Ecto neural progenitor cell (in vitro differentiated cells): Measurements from ENCODE around the gene KDM2B.

Experiments used
- DNase-seq: peaks from one replicate; pipeline ENCODE4 v3.0.0-alpha.2; 2018; ENCODE audit warnings: low spot score

Gene KDM2B

DNA sequence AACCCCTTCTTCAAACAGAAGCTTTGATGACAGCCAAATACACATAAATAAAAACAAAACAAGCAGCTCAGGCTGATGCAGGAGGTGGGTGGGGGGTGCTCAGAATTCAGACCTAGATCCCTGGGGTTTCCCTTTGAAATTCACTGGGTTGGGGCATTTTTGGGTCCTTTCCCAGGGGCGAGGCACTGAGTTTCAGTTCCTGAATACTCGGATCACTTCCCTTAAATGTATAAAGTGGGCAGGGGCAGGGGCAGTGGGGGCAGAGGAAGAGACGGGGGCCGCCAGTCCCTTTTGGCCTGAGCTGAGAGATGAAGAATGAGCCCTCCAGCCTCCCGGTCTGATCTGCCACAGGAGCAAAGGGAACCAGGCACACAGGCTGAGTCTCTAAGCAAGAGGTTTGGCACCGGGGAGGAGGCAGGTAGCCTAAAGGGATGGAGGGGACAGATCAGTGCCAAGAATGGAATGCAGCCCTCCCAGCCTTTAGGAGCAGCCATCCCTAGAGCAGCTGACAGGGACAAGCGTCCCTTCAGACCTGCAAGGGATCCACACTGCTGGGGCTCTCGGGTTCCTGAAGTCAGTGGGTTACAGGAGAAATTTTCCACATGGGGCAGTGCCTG is 20.3 kb downstream of the KDM2B start:
- DNase-seq: no peak

GRCh38 chr12:121558956-121559355 is 21.9 kb downstream of the KDM2B start:
- DNase-seq: no peak

DNA sequence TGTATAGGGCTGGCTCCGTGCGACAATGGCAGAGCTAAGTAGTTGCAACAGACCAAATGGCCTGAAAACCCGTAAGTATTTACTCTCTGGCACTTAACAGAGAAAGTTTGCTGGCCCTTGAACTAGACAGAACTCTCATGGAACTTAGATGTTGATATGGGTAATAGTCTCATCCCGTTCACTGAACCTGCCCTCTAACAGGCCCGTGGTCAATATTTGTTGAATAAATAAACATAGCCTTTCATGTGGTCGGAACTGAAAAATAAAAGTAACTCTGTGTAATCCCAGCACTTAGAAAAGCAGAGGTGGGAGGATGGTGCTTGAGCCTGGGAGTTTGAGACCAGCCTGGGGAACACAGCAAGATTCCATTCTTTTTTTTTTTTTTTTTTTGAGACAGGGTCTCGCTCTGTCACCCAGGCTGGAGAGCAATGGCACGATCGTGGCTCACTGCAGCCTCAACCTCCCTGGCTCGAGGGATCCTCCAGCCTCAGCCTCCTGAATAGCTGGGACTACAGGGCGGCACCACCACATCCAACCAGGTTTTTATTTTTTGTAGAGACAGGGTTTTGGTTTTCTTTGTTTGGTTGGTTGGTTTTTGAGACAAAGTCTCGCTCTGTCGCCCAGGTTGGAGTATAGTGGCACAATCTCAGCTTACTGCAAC is 29.7 kb downstream of the KDM2B start:
- no peak for DNase-seq

DNA sequence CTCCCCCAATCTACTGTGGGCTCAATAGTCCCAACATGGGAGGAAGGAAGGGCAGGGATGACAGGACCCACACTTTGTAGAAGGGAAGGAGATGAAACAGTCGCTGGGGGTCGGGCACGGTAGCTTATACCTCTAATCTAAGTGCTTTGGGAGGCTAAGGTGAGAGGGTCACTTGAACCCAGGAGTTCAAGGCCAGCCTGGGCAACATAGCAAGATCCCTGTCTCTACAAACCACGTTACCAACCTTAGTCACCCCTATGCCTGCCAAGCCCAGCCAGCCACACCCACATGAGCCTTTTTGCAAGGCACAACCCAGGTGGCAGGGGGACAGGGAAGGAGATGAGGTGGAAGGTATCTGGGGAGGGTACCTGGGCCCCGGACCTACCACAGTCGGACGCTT is 31.7 kb downstream of the KDM2B start:
- no peak for DNase-seq

DNA sequence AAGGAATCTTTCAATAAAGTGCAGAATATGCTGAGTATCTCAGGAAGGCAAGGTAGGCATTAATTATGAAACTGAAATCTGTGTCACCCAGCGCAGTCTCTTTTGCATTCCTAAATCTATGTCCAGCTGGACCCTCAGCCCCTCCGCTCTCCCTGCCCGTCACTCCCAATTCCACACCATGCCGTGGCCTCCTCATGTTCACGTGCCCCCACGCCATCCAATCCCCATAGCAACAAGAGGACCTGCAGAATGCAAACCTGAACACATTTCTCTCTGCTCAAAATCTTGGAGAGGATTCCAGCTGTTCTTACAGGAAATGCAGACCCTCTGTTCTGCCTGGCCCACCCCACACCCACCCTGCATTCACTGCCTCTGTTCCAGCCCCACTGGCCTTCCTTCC is 35.3 kb downstream of the KDM2B start:
- DNase-seq: no peak

GRCh38 chr12:121543786-121544185 is 37.0 kb downstream of the KDM2B start:
- no peak for DNase-seq

DNA sequence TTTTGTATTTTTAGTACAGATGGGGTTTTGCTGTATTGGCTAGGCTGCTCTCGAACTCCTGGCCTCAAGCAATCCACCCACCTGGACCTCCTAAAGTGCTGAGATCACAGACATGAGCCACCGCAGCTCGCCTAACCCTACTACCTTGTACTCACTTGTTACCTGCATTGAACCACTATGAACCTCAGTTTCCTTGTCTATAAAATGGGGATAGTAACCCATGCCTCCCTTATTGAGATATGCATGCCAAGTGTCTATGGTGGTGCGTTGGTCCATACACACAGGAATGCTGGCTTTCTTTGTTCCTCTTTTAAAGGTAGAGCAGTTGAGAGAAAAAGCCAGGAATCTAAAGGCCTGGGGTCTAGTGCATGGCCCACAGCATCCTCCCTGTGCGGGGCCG is 40.9 kb downstream of the KDM2B start:
- no peak for DNase-seq

DNA sequence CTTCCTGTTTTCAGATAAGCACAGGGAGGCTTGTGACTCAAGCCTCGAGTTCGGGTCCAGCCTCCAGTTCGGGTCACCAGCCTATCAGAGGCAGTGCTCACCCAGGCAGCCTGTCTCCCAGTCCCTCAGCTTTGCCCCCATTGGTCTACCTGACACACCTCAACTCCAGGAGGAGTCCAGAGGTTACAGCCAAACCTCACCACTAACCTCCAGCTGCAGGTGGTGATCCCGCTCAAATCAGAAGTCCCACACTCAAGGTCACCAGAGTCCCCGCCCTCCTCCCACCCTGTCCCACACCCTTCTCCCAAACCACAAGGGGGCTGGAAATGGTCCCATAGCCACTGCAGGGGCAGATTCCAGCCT is 42.1 kb downstream of the KDM2B start:
- no peak for DNase-seq

GRCh38 chr12:121537814-121538698 is 42.8 kb downstream of the KDM2B start:
- DNase-seq: peak; percentile 75

GRCh38 chr12:121536899-121537813 is 43.7 kb downstream of the KDM2B start:
- DNase-seq: peak; percentile 89

DNA sequence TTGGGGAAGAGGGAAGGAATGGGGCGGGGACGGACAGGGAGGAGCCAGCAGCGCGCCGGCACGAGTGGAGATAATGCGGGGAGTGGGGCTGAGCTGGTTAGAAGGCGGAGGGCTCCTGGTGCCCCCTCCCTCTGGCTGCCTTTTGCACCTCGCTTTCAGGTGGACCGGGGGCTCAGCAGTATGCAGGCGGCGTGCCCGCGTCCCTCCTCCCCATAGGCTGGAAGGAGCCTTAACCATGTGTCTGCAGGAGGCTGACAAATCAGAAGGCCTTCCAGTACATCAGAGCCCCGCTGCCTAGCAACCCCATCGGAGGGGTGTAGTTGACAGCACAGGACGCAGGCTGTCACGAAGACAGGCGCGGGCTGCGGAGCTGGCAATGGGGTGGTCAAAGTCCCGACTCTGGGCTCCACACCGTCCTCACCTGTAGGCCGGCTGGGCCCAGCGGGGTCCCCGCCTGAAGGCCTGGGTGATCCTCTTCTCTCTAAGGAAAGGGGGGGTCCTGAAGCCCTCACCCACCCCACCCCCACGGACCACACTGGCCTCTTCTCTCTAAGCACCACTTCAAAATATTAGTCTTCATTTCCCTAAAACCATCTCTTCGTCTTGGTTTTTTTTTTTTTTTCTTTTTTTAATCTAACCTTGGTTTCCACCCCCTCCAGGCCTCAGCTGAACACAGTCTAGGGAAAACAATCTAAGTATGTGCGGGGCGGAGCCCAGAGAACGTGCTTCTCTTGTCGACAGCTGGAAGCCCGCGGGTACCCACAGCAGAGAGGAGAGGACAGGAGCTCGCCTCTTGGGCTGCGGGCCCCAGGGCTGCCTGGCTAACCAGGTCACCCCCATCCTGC is 44.5 kb downstream of the KDM2B start:
- peak; percentile 95 for DNase-seq

GRCh38 chr12:121535150-121536053 is 45.4 kb downstream of the KDM2B start:
- no peak for DNase-seq

GRCh38 chr12:121534495-121535148 is 46.2 kb downstream of the KDM2B start:
- no peak for DNase-seq

- no peak for DNase-seq
These were observed 47.3 kb downstream of the KDM2B start for GRCh38 chr12:121533394-121534090.

- DNase-seq: no peak
These were observed 48.1 kb downstream of the KDM2B start for GRCh38 chr12:121532503-121533393.

- DNase-seq: no peak
These were observed 49.5 kb downstream of the KDM2B start for GRCh38 chr12:121531356-121531750.

DNA sequence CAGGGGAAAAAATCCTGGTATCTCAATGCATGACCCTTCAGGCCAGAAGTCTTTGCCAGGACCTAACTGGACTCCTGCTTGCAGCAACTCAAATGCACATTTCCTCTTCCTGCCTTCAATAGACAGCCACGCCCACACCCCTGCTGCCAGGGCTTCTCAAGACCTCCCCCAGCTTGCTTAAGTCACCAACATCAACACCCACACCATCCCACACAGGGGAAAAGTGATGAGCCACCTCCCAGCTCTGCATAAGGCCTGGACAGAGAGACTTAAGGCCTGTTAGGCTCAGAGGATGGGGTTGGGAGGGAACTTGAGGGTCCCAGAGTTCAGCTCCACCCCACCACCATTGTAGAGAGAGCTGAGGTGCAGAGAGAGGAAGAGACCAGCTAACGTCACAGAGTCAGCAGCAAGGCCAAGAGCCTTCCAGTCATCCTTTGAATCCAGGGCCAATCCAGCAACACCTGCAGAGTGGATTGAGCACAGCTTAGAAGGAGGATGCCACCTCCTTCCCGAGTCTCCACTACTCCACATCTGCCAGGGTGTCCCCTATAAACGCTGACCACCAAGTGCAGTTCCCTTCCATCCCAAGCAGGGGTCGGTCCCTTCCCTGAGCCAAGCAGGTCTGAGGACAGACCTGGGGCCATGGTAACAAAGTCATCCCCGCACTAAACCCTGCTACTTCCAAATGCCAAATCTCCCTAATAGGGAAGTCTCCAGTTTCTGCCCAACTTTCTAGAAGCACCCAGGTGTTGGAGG is 50.0 kb downstream of the KDM2B start:
- no peak for DNase-seq
